Epithelial cell of proximal tubule (primary cell): Measurements from ENCODE around the gene SRD5A1. TPM values are rescaled to one million over a fixed set of nuclear protein-coding genes. Genes with fewer than 3 reads are reported as not detected.

Experiments
- DNase-seq: peaks from one replicate; pipeline ENCODE4 v3.0.0-alpha.2; 2011; ENCODE audit warnings: low read depth
- H3K4me3 ChIP-seq: 2 replicates; pipeline ENCODE4 v1.5.1; 2011; ENCODE audit warnings: low read depth, mild to moderate bottlenecking, low read length
- CTCF ChIP-seq: conservative IDR thresholded peaks from 2 replicates; pipeline ENCODE4 v1.5.1; 2012; ENCODE audit warnings: low read depth, mild to moderate bottlenecking, low read length
- total RNA-seq: library from RNA; depleted of rRNA; stranded (reverse); fragments of >200 nt; gene quantifications from 2 replicates; pipeline ENCODE4 v1.2.3, GENCODE V29; 2015

SRD5A1 gene
- total RNA-seq, 1 donor from 2014 or later: 21.4 TPM

- H3K4me3 ChIP-seq: no peak overlapping the region
- no peak for TF ChIP-seq CTCF
- DNase-seq: no peak
Observed at GRCh38 chr5:6595405-6595804, 37.8 kb upstream of the SRD5A1 start.

DNA sequence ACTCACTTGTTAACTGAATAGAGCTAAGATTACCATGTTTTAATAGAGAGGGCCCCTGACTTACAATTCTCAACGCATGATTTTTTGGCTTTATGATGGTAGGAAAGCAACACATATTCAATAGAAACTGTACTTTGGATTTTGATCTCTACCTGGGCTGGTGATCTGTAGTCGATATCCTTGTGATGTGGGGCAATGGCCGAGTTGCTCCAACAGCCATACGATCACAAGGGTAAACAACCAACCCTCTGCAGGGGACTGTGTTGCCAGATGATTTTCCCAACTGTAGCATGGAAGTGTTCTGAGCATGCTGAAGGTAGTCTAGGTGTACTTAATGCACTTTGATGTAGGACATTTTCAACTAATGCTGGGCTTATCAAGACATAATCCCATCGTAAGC, 36.9 kb upstream of the SRD5A1 start:
- no peak for DNase-seq
- no peak for TF ChIP-seq CTCF
- no peak overlapping the region for H3K4me3 ChIP-seq

- DNase-seq: no peak
- TF ChIP-seq CTCF: no peak
- H3K4me3 ChIP-seq: no peak overlapping the region
Observed at GRCh38 chr5:6597557-6597956, 35.7 kb upstream of the SRD5A1 start.

DNA sequence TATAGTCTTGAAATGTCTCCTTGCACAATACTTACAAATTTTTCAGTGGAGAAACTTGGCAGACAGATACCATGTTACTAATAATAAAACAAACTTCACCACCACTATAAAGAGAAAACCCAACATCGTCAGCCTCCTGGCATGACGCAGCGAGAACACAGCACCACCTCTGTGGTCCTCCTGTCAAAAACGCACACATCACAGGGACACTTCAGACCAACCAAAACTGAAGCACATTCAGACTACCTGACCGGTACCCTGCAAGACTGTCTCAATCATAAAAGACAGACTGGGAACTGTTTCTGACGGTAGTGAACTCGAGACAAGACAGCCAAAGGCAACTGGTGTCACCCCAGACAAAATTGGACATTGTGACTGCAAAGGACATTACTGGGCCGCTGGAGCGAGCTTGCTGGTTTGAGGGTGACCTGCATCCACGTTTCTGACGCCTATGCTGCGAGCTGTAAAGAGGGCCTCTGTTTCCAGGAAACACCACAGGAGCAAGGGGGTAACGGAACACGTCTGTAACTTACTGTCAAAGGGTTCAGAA, 34.8 kb upstream of the SRD5A1 start:
- no peak for DNase-seq
- TF ChIP-seq CTCF: no peak
- H3K4me3 ChIP-seq: no peak overlapping the region

- no peak overlapping the region for H3K4me3 ChIP-seq
- DNase-seq: no peak
- TF ChIP-seq CTCF: no peak
Observed at GRCh38 chr5:6599739-6600138, 33.5 kb upstream of the SRD5A1 start.

DNA sequence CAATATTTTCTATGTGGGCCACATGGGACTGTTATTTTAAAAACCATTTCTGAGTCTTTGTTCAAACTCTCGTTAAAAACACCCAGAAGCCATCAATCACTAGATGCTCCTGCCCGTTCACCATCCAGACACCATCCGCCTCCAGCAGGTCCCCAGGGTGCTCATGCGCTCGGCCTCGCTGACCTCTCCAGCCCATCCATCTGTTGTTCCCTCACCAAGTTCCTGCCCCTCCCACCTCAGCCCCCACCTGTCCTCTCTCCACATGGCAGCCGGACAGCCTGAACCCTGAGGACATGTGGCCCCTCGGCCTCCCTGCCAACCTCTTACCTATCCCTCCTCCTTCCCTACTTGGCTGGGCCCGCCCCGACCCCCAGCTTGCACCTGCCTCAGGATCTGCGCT, 32.0 kb upstream of the SRD5A1 start:
- DNase-seq: no peak
- H3K4me3 ChIP-seq: no peak overlapping the region
- no peak for TF ChIP-seq CTCF

GRCh38 chr5:6601816-6602215, 31.4 kb upstream of the SRD5A1 start:
- TF ChIP-seq CTCF: no peak
- no peak for DNase-seq
- no peak overlapping the region for H3K4me3 ChIP-seq
